Fibroblast of mammary gland (primary cell): ENCODE measurements around the gene UBXN11.

Source experiments
- DNase-seq: peaks from one replicate; pipeline ENCODE4 v3.0.0-alpha.2; 2010; ENCODE audit warnings: low read depth
- H3K4me3 ChIP-seq: 2 replicates; pipeline ENCODE4 v1.5.1; 2011; ENCODE audit warnings: low read depth, mild to moderate bottlenecking, low read length, moderate library complexity; ENCODE audit not compliant: control insufficient read depth
- TF ChIP-seq, protein P1 (sequence below): conservative IDR thresholded peaks from 2 replicates; pipeline ENCODE4 v1.5.1; 2011; ENCODE audit warnings: low read depth, low read length, inconsistent platforms; ENCODE audit not compliant: control insufficient read depth, insufficient read depth

Gene UBXN11

DNA sequence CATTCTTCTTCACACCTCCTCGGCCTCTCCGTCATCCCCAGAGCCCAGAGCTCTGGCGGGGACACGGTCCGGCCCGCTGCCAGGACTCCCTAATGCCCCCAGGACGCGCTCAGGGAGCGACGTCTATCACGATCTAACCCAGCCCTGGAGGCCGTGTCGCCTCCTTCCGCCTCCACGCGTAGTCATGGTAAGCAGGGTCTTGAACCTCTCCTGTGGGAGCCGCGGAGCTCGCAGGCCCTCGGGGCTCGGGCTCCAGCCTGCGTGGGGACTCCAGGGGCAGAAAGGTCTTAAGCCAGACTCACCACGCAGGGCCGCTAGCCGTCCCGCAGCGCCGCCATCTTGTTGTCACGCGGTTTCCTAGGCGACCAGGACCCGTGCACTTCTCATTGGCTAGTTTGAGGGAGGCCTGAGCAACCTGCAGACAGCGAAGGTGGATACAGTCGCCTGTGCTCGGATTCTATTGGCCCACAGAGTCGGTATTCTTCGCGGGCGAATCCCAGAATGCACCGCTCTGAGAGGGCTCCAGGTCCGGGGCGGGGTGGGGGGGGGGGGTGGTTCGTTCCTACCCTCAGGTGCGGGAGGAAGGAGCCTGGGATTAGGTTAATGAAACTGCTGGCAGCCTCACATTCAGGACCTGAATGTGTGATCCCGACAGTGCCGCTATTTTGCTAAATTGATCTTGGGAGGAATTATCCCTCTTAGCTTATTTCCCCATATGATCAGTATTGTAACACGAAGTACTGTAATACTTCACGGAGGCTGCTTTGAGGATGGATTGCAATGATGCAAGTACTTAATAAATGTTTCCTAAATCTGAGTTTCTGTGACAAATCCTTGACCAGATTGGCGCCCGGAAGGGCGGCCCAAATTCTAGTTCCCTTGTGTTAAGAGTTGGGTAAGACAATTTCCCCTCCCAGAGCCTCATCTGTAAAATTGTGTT lies at the start of gene UBXN11:
TSS of gene UBXN11 (minus strand) at position 347 of the 940 bp plus-strand sequence. CDS start 3,753 bp downstream, outside the sequence.
- peak within 1 kb of the TSS; percentile 89 for H3K4me3 ChIP-seq
- TF ChIP-seq, protein P1, sequence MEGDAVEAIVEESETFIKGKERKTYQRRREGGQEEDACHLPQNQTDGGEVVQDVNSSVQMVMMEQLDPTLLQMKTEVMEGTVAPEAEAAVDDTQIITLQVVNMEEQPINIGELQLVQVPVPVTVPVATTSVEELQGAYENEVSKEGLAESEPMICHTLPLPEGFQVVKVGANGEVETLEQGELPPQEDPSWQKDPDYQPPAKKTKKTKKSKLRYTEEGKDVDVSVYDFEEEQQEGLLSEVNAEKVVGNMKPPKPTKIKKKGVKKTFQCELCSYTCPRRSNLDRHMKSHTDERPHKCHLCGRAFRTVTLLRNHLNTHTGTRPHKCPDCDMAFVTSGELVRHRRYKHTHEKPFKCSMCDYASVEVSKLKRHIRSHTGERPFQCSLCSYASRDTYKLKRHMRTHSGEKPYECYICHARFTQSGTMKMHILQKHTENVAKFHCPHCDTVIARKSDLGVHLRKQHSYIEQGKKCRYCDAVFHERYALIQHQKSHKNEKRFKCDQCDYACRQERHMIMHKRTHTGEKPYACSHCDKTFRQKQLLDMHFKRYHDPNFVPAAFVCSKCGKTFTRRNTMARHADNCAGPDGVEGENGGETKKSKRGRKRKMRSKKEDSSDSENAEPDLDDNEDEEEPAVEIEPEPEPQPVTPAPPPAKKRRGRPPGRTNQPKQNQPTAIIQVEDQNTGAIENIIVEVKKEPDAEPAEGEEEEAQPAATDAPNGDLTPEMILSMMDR: no peak
- peak; percentile 91 for DNase-seq

DNA sequence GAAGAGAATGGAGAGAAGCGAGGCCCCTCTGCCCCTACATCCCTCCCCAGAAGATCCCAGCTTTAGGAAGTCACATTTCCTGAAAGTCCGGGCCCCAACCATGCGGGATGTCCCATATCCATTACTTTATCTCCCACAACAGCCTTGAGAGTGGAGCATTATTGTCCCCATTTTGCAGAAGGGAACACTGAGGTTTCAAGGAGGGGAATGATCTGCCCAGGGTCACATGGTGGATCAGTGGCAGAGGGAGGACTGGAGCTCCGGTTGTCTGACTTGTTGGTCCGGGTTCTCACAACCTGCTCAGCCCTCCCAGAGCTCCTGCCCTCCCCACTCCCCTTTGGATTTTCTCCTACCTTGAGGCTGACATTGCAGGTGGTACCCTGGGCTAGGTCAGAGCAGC lies 49.7 kb upstream of the UBXN11 start:
- TF ChIP-seq, protein P1: no peak
- no peak for DNase-seq
- no peak overlapping the region for H3K4me3 ChIP-seq

- no peak for DNase-seq
- no peak overlapping the region for H3K4me3 ChIP-seq
- TF ChIP-seq, protein P1: no peak
Measured at GRCh38 chr1:26354972-26355371, 48.5 kb upstream of the UBXN11 start.

GRCh38 chr1:26353976-26354820 lies 47.8 kb upstream of the UBXN11 start, which contains the start of gene CRYBG2:
TSS of gene CRYBG2 (minus strand) at chr1:26354130. CDS start at chr1:26346657, 7,473 bp downstream.
- TF ChIP-seq, protein P1: no peak
- no peak for DNase-seq
- no peak within 1 kb of the TSS for H3K4me3 ChIP-seq

DNA sequence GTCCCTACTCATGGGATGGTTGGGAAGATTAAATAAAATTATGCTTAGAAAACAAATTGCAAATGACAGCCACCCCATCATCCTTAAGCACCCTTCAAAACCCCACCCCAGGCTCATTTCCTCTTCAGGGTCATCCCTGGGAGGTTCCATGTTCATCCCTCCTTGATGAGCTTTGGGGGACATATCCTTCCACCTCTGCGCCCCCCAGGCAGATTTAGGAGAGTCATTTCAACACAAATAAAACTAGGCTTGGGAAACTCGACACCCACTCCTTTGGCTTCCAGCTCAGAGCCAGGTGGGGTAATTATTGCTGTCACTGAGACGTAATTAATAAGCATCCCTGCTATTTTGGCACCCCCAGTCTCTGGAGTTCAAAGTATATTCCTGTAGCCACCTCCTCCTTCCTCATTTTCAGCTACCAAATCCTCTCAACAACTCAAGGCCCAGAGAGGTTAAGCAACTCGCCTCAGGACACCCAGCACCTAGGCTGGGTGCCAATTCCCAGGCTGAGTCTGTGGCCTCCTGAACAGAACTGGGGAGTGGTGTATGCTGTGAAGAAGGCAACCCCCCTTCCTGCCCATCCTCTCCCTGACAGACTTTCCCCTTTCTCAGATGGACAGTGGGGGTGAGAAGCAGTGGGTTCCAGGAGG lies 46.9 kb upstream of the UBXN11 start:
- no peak overlapping the region for H3K4me3 ChIP-seq
- DNase-seq: no peak
- TF ChIP-seq, protein P1: no peak

- no peak overlapping the region for H3K4me3 ChIP-seq
- TF ChIP-seq, protein P1: no peak
Measured at GRCh38 chr1:26352338-26352679, 45.9 kb upstream of the UBXN11 start.

More at GRCh38 chr1:26352338-26352679, 45.9 kb upstream of the UBXN11 start:
- DNase-seq: no peak
